Large intestine (tissue), 3 donors: ENCODE results near the gene SLC4A3. TPM values are rescaled to one million over a fixed set of nuclear protein-coding genes. Genes with fewer than 3 reads are reported as not detected.
A peak's percentile ranks its signal among the peaks of the same experiment; 100 is the strongest.
"Not testable (repeated sequence)": the region's sequence is repeated elsewhere in the genome, so short reads cannot be mapped to it uniquely, and the experiment has no call there.

ENCODE experiments used
- DNase-seq, 2 donors: peaks; one replicate each; pipeline versions ENCODE4 v3.0.0 to v3.0.0-alpha.2; 2013
- H3K27ac ChIP-seq: one replicate; pipeline ENCODE4 v1.5.1; 2013; ENCODE audit warnings: low read length
- H3K27me3 ChIP-seq: 2 replicates; pipeline ENCODE4 v1.6.1; 2013; ENCODE audit warnings: low read length; ENCODE audit not compliant: control insufficient read depth, insufficient read depth
- H3K36me3 ChIP-seq: 2 replicates; pipeline ENCODE4 v1.6.1; 2013; ENCODE audit warnings: low read length; ENCODE audit not compliant: control insufficient read depth, insufficient read depth
- H3K4me1 ChIP-seq: one replicate; pipeline ENCODE4 v1.6.1; 2013; ENCODE audit warnings: low read length; ENCODE audit not compliant: control insufficient read depth, insufficient read depth
- H3K4me3 ChIP-seq: one replicate; pipeline ENCODE4 v1.5.1; 2013; ENCODE audit warnings: low read length
- H3K9me3 ChIP-seq: one replicate; pipeline ENCODE4 v1.6.1; 2013; ENCODE audit warnings: mild to moderate bottlenecking, low read depth, low read length, moderate library complexity; ENCODE audit not compliant: control insufficient read depth
- WGBS: methylation state at CpG from one replicate; pipeline ENCODE4 v1.1.5; 2013; ENCODE audit warnings: low lambda C conversion rate; ENCODE audit not compliant: insufficient coverage; 5-methylcytosine and 5-hydroxymethylcytosine counted together
- polyA plus RNA-seq: library from polyadenylated mRNA; unstranded; fragments of 120-200 nt; gene quantifications from one replicate; pipeline ENCODE4 v1.2.1, GENCODE V29; 2013

SLC4A3 gene
- polyA plus RNA-seq, 1 donor = 3.3 TPM

DNA sequence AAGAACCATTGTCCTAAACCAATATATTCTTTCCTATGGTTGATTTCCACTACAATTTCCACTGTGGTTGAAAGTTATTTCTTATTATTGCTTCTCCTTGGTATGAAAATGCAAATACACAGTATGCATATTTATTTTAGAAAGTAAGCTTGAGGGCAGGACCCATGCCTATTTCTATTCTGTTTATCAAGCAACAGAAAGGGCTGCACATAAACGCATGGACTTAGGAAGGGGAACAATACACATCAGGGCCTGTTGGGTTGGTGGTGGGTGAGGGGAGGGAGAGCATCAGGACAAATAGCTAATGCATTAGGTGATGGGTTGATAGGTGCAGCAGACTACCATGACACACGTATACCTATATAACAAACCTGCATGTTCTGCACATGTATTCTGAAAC lies 20.7 kb downstream of the SLC4A3 start:
- WGBS = 100% methylated on average over 1 of the region's 2 CpGs
- DNase-seq = no peak
- H3K27me3 ChIP-seq = peaks cover 18% of the 10 kb centered on the region
- H3K4me1 ChIP-seq = no peaks in the 10 kb centered on the region
- H3K9me3 ChIP-seq = no peaks in the 10 kb centered on the region
- H3K36me3 ChIP-seq = no peaks in the 10 kb centered on the region
- no peak overlapping the region for H3K4me3 ChIP-seq
- no peak overlapping the region for H3K27ac ChIP-seq

DNA sequence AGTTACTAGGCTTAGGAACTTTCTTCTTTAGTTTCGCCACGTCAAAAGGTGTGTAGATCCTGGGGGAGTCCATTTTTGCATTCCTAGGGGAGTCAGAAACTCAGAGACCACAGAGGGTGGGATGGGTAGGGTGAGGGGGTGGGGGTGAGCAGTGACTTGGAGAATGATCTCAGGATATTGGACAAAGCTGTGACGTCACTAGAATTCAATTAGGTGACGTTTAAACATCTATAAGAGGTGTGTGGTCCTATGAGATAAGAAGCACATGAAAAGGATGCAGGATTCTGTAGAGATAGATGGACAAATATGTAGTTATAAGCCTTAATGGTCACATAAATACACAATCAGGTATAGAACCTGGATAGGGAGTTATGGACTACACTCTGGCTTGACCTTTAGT lies 21.5 kb downstream of the SLC4A3 start:
- H3K36me3 ChIP-seq = no peaks in the 10 kb centered on the region
- WGBS = no CpG with 5 or more reads among the region's 4 CpGs
- H3K27ac ChIP-seq = no peak overlapping the region
- no peak overlapping the region for H3K4me3 ChIP-seq
- H3K4me1 ChIP-seq = no peaks in the 10 kb centered on the region
- no peaks in the 10 kb centered on the region for H3K9me3 ChIP-seq
- peaks cover 22% of the 10 kb centered on the region for H3K27me3 ChIP-seq
- DNase-seq = no peak

DNA sequence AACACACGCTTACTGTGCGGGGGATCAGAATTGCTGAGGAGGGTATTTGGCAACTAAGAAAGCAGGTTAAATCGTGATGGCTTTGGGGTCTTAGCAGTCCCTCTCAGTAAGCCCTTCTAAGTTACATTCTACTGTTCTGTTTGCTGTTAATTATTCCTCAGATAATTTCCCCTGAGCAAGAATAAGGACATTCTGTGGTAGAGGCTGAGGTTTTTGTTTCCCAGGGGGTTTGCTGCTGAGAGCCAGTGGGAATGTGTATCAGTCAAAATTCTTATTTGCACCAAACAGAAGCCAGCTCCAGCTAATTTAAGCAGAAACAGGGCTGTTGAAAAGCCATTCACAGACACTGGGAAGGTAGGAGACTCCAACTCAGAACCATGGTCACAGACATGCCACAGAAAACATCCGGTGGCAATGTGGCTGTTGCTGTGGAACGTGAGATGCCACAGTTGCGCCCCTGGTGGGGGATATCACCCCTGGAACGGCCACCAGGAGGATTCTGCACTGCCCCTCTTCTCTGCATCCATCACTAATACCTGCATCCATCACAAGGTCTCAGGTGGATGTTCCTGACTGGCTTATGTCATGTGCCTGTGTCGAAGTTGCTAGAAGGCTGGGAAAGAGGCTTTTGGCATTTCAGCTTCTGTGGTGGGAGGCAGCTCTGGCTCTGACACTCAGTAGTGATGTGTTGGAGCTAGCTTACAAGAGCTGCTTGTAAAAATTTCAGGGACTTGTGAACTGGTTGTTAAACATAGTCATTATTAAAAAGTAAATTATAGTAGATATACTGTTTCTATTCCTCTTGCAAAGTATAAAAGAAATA lies 23.2 kb downstream of the SLC4A3 start:
- DNase-seq = no peak
- Histone ChIP-seq H3K27me3 (peaks cover 24% of the 10 kb centered on the region), H3K4me3 (no peak overlapping the region), H3K4me1 (no peaks in the 10 kb centered on the region), H3K9me3 (no peaks in the 10 kb centered on the region), H3K27ac (no peak overlapping the region), H3K36me3 (no peaks in the 10 kb centered on the region)
- no CpG with 5 or more reads among the region's 8 CpGs for WGBS

DNA sequence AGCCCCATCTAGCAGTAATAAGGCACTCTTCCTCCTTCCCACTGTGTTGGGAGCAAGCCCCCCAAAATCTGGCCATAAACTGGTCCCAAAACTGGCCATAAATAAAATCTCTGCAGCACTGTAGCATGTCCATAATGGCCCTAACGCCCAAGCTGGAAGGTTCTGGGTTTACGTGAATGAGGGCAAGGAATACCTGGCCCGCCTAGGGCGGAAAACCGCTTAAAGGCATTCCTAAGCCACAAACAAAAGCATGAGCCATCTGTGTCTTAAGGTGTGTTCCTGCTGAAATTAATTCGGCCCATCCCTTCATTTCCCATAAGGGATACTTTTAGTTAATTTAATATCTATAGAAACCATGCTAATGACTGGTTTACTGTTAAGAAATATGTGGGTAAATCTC lies 24.2 kb downstream of the SLC4A3 start:
- not testable (repeated sequence) for H3K27ac ChIP-seq, H3K36me3 ChIP-seq, H3K4me1 ChIP-seq, DNase-seq, H3K9me3 ChIP-seq, H3K4me3 ChIP-seq
- WGBS = no CpG with 5 or more reads among the region's 6 CpGs
- peaks cover 26% of the 10 kb centered on the region for H3K27me3 ChIP-seq

DNA sequence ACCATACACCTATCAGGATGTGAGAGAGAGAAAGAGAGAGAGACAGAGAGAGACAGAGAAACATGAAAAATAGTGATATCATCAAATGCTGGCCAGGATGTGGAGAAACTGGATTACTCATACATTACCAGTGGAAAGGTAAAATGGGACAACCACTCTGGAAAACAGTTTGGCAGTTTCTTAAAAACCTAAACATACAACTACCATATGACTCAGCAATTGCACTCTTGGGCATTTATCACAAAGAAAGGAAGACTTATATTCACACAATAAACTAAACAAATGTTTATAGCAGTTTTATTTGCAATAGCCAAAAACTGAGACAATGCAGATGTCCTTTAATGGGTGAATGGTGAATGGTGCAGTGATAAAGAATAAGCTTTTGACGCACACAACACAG lies 29.1 kb downstream of the SLC4A3 start:
- no peak for DNase-seq
- H3K4me1 ChIP-seq = no peaks in the 10 kb centered on the region
- no peak overlapping the region for H3K27ac ChIP-seq

DNA sequence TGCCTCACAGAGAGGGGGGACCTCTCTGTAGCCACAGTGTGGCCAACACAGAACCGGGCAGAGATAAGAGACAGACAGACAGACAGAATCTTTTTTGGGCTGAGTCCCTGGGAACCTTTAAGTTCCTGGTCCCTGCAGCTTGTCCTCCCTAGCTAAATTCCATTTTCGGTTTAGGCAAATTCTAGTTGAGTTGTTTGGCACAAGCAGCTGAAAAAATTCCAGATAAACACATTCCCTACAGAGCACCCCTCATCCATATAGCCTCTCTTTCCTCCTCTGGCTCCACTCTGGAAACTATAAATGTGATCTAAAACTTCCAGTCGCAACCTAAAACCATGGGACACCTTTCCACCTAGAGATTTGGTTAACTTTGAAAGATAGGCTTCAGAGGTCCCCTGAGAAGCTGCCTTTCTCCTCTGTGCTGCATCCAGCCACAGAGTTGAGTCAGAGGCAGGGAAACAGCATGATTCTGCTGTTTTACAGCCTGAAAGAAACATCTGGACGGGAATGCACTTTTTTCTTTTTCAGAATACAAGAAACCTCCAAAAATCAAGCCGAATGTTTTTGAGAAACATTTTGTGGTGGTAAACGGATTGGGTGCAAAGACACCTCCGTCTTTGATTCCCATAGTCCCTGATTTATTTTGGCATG lies 30.9 kb downstream of the SLC4A3 start:
- WGBS = 100% methylated on average over 1 of the region's 7 CpGs

More for the DNA sequence above, 29.1 kb downstream of the SLC4A3 start:
- peaks cover 12% of the 10 kb centered on the region for H3K27me3 ChIP-seq
- no peaks in the 10 kb centered on the region for H3K9me3 ChIP-seq
- H3K36me3 ChIP-seq = no peaks in the 10 kb centered on the region
- no CpG with 5 or more reads among the region's 1 CpG for WGBS
- no peak overlapping the region for H3K4me3 ChIP-seq

DNA sequence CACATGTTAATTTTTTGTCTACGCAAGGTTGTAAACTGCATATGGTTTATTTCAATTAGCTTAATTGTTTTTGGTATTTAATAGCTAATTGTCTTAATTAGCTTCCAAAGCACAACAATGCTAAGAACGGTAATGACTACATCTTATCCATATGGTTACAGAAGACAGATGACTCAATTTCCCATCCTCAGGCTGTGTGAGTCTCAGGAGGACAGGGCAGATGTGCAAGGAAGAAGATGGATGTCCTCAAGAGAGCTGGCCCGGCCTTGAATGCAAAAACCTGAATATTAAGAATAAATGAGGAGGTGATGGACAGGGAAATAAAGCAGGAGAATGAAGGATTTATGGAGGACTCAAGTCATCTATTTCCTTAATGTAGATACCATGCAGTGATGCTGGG lies 31.4 kb downstream of the SLC4A3 start:
- no peak for DNase-seq
- peaks cover 4% of the 10 kb centered on the region for H3K27me3 ChIP-seq

More for the DNA sequence above, 30.9 kb downstream of the SLC4A3 start:
- Histone ChIP-seq H3K27me3 (peaks cover 7% of the 10 kb centered on the region), H3K27ac (no peak overlapping the region), H3K4me1 (no peaks in the 10 kb centered on the region), H3K9me3 (peaks cover 2% of the 10 kb centered on the region), H3K36me3 (no peaks in the 10 kb centered on the region), H3K4me3 (no peak overlapping the region)
- no peak for DNase-seq

DNA sequence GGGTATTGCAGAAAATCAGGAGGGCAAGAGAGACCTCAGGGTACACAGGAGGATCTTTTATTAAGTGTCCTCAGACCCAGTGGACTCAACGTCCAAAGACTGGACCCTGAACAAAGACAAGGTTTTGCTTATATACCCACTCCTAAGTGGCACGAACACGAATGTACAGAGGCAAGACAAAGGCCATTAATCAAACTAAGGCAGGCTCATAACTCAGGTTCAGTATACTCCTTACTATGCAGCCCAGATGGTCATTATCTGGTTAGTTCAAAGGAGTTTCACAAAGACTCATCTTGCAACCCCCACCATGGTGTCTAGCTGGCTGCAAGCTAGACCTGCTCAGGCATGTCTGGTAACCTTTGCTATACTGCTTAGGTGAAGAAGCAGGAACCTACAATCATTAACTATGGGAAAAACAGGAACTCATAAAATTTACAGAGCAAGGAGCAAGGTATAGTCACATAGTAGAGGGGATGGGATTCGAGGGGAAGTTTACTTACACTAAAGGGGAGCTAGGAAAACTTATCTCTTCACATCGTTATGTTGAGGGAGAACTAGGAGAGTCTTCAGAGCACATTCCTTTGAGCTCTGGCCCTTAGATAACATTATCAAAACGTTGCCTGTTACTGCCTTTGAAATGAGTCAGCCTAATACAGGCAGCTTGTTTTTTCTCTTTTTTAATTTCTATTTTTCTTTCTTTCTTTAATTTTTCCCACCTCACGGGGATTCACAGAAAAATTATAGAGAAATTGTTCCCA lies 33.9 kb downstream of the SLC4A3 start:
- peak in 1 of 2 donors; percentile 57 for DNase-seq
- no peak overlapping the region for H3K4me3 ChIP-seq
- H3K9me3 ChIP-seq = peaks cover 2% of the 10 kb centered on the region
- 34% methylated on average over 5 of the region's 7 CpGs for WGBS
- H3K4me1 ChIP-seq = no peaks in the 10 kb centered on the region
- peak overlapping the region; percentile 33 for H3K27ac ChIP-seq
- no peaks in the 10 kb centered on the region for H3K36me3 ChIP-seq
- H3K27me3 ChIP-seq = peaks cover 1% of the 10 kb centered on the region

More for the DNA sequence above, 31.4 kb downstream of the SLC4A3 start:
- no peak overlapping the region for H3K27ac ChIP-seq
- H3K36me3 ChIP-seq = no peaks in the 10 kb centered on the region
- 100% methylated on average over 1 of the region's 3 CpGs for WGBS
- H3K9me3 ChIP-seq = peaks cover 2% of the 10 kb centered on the region
- no peaks in the 10 kb centered on the region for H3K4me1 ChIP-seq
- H3K4me3 ChIP-seq = no peak overlapping the region

DNA sequence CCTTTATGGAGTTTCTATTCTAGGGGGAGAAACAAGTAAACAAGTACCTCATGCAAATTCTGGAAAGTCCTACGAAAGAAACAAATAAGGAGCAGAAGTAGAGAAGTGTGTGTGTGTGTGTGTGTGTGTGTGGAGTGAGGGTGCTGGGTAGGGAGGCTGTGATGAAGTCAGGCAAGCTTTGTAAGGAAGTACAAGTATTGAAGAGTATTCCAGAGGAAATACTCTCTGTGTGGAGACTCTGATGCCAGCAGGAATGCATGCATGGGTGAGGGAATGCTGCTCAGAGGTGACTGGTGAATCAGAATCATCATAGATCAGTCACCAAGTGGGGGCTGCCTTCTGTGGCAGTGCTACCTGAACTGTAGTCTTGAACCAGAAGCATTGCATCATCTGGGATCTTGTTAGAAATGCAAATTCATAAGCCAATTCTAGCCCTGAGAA lies 34.5 kb downstream of the SLC4A3 start:
- WGBS = 100% methylated on average over 1 of the region's 1 CpG
- Histone ChIP-seq H3K9me3 (peaks cover 2% of the 10 kb centered on the region), H3K27me3 (no peaks in the 10 kb centered on the region), H3K4me1 (no peaks in the 10 kb centered on the region), H3K27ac (peak overlapping the region; percentile 8), H3K36me3 (no peaks in the 10 kb centered on the region), H3K4me3 (no peak overlapping the region)
- DNase-seq = peak in 1 of 2 donors; percentile 16

DNA sequence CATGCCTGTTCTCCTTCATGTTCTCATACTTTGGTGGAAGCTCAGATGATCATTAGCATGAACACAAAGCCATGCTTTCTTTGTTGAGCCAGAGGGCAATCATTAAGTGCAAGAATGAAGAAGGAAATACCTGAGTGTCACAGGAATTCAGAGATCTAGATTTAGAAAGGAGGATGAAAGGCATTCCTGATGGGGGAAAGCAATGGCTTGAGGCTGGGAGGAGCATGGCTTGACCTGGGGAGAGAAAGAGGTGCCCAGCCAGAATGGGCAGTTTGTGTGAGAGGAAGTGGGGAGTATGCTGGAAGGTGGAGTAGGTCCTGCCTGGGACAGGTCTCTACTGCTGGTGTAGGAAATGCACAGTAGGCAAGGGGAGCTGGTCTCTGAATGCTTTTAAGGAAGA lies 35.1 kb downstream of the SLC4A3 start:
- no peak overlapping the region for H3K27ac ChIP-seq
- DNase-seq = no peak
- H3K36me3 ChIP-seq = no peaks in the 10 kb centered on the region
- no peaks in the 10 kb centered on the region for H3K27me3 ChIP-seq
- H3K4me1 ChIP-seq = no peaks in the 10 kb centered on the region
- H3K9me3 ChIP-seq = peaks cover 2% of the 10 kb centered on the region
- no peak overlapping the region for H3K4me3 ChIP-seq
